ENCODE results near the gene OGFR.

The OGFR gene

DNA sequence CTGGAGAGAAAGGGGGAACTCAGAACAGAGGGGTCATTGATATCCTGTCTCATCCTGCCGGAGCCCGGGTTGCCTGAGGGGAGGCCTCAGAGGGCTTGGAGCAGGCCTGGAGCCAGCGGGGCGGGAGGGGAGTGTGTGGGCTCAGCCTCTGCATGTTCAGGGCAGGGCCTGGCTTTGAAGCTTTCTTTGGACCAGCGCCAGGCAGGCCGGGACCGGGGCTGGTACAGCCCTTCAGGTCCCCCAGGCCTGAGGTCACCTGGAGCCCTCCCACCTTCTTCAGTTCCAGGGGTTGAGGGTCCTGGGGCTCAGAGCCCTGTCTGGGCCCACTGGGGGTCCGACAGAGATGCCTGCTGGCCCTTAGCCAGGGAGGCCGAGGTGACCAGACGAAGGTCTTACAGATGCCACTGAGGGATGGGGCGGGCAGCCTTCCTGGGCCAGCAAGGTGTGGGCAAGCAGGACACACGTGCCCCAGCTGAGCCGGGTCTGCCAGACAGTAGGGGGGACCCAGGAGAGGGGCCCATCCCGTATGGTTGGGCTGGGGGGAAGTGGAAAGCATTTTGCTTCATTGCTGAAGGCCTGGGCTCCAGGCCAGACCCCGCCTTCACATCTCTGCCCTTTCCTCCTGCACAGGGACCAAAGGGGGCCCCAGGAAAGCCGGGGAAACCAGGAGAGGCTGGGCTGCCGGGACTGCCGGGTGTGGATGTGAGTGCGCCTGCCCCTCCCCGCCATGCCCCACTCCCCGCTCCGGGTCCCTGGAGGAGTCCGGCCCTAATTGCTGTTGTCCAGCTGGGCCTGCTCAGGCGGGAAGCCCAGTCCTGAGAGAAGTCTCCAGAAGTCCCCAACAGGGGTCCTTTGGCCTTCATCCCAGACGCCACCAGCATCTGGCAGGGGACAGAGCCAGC is 14.2 kb downstream of the OGFR start:
- TF ChIP-seq, protein P1, sequence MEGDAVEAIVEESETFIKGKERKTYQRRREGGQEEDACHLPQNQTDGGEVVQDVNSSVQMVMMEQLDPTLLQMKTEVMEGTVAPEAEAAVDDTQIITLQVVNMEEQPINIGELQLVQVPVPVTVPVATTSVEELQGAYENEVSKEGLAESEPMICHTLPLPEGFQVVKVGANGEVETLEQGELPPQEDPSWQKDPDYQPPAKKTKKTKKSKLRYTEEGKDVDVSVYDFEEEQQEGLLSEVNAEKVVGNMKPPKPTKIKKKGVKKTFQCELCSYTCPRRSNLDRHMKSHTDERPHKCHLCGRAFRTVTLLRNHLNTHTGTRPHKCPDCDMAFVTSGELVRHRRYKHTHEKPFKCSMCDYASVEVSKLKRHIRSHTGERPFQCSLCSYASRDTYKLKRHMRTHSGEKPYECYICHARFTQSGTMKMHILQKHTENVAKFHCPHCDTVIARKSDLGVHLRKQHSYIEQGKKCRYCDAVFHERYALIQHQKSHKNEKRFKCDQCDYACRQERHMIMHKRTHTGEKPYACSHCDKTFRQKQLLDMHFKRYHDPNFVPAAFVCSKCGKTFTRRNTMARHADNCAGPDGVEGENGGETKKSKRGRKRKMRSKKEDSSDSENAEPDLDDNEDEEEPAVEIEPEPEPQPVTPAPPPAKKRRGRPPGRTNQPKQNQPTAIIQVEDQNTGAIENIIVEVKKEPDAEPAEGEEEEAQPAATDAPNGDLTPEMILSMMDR (IDR thresholded peaks at IDR 0.05) = no peak
- H3K4me3 ChIP-seq (ENCODE audit: low read depth, low read length) = no peak overlapping the region
- no peaks in the 10 kb centered on the region for H3K9me3 ChIP-seq (ENCODE audit: control insufficient read depth, low read length)
- H2AFZ ChIP-seq = no peak overlapping the region
- H3K27me3 ChIP-seq (ENCODE audit: control insufficient read depth, insufficient read depth, low read length) = no peaks in the 10 kb centered on the region
- H3K9ac ChIP-seq = no peak overlapping the region
- no peaks in the 10 kb centered on the region for H3K36me3 ChIP-seq (ENCODE audit: control insufficient read depth, insufficient read depth, low read length)
- H3K27ac ChIP-seq = no peak overlapping the region
- peaks cover 19% of the 10 kb centered on the region for H3K4me1 ChIP-seq
- H3K79me2 ChIP-seq = no peaks in the 10 kb centered on the region
- no peak overlapping the region for H3K4me2 ChIP-seq (ENCODE audit: low read length)

DNA sequence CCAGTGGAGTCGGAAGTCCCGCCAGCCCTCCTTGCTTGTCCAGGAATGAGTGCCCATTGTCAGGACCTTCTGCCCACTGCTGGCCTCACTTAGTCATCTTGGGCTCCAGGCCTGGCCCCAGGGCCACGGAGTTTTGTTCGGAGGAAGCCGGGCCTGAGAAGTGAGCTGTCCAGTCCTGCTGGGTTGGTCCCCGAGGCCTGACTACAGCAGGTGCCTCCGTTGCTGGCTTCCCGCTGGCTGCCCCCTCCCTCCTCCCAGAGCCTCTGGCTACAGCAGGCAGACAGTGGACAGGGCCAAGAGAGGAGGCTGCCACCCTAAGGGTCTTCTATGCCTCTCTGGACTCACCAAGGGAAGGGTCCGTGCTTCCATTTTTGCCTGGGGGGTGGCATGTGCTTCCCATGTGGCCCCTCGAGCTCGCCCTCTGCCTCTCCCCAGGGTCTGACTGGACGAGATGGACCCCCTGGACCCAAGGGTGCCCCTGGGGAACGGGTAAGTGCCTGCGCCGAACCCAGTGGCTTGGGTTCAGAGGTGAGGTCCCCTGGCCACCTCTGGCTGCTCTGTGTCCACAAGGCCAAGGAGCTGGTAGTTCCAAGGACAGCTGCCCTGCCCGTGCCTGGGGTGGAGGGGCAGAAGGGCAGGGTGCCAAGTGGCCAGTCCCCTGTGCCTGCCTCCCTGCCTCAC is 15.0 kb downstream of the OGFR start:
- H3K27me3 ChIP-seq (ENCODE audit: control insufficient read depth, insufficient read depth, low read length) = no peaks in the 10 kb centered on the region
- H3K4me3 ChIP-seq (ENCODE audit: low read depth, low read length) = no peak overlapping the region
- H3K27ac ChIP-seq = no peak overlapping the region
- no peaks in the 10 kb centered on the region for H3K36me3 ChIP-seq (ENCODE audit: control insufficient read depth, insufficient read depth, low read length)
- no peak overlapping the region for H3K9ac ChIP-seq
- no peaks in the 10 kb centered on the region for H3K9me3 ChIP-seq (ENCODE audit: control insufficient read depth, low read length)
- H3K79me2 ChIP-seq = no peaks in the 10 kb centered on the region
- no peak overlapping the region for H3K4me2 ChIP-seq (ENCODE audit: low read length)
- H3K4me1 ChIP-seq = peaks cover 19% of the 10 kb centered on the region
- TF ChIP-seq, protein P1 (IDR thresholded peaks at IDR 0.05) = no peak
- no peak overlapping the region for H2AFZ ChIP-seq

DNA sequence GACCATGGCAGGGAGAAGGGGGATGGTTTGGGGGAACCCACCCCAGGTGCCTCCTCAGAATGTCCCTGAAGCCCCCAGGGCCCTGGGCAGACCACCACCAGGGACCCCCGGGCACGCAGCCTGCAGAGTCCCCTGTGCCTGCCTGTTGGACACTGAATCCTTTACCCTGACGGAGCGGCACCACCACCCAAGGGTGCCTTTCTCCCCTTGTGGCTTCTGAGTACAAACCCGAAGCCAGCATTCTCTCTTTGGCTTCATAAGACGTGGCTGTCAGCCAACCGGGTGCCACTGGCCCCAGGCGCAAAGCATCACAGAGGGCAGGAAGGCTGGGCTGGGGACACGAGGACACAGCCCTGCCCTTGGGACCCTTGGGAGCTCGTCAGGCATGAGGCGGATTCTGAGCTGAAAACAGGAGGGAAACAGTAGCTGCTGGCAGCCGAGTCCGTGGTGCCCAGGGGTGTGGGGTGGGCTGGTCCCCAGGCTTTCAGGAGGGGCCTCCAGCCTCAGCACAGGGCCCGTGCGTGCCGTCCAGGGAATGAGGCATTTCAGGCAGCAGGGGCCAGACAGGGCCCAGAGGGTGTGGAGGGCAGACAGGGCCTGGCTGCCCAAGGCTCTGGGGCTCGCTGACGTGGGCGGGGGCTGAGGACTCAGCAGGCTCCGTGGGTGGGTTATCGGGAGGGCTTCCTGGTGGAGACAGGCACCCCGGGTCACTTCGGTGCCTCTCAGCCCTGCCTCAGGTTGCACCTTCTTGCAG is 15.8 kb downstream of the OGFR start:
- no peaks in the 10 kb centered on the region for H3K9me3 ChIP-seq (ENCODE audit: control insufficient read depth, low read length)
- no peak overlapping the region for H3K4me2 ChIP-seq (ENCODE audit: low read length)
- no peak overlapping the region for H3K27ac ChIP-seq
- no peaks in the 10 kb centered on the region for H3K79me2 ChIP-seq
- H3K4me1 ChIP-seq = peaks cover 15% of the 10 kb centered on the region
- TF ChIP-seq, protein P1 (IDR thresholded peaks at IDR 0.05) = no peak
- H2AFZ ChIP-seq = no peak overlapping the region
- H3K36me3 ChIP-seq (ENCODE audit: control insufficient read depth, insufficient read depth, low read length) = no peaks in the 10 kb centered on the region
- no peak overlapping the region for H3K4me3 ChIP-seq (ENCODE audit: low read depth, low read length)
- no peak overlapping the region for H3K9ac ChIP-seq
- H3K27me3 ChIP-seq (ENCODE audit: control insufficient read depth, insufficient read depth, low read length) = no peaks in the 10 kb centered on the region

DNA sequence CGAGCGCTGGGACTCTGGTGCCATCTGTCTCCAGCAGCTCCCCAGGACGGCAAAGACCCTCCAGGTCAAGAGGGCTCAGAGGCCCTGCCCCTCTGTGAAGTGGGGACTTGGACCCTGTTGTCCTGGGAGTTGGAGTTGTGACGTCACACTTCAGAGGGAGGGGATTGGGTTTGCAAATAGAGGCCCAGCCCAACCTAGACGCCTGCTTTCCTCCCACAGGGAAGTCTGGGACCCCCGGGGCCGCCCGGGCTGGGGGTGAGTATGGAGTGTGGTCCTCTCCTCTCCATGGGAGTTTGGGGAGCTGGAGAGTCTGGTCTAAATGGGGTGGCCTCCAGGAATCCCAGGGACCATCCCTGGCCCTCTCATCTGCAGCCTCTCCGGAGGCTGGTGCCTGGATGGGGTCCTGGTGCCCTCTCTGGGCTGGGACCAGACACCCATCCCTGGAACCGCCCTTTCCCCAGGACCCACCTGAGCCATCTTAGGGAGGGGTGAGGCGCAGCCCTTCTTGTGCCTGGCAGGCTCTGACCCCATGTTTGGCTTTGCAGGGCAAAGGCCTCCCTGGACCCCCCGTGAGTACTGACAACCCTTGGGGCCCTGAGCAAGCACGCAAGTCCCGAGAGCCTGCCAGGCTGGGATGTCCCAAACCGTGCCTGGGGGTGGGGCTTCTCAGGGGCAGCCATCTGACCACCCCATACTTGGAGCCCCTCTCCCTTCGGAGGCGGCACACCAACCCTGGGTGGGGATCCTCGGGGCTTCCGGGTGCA is 16.5 kb downstream of the OGFR start:
- no peaks in the 10 kb centered on the region for H3K79me2 ChIP-seq
- H3K4me1 ChIP-seq = peaks cover 13% of the 10 kb centered on the region
- H3K4me2 ChIP-seq (ENCODE audit: low read length) = no peak overlapping the region
- TF ChIP-seq, protein P1 (IDR thresholded peaks at IDR 0.05) = no peak
- no peak overlapping the region for H3K4me3 ChIP-seq (ENCODE audit: low read depth, low read length)
- no peak overlapping the region for H3K27ac ChIP-seq
- no peaks in the 10 kb centered on the region for H3K36me3 ChIP-seq (ENCODE audit: control insufficient read depth, insufficient read depth, low read length)
- H2AFZ ChIP-seq = no peak overlapping the region
- no peak overlapping the region for H3K9ac ChIP-seq
- H3K9me3 ChIP-seq (ENCODE audit: control insufficient read depth, low read length) = no peaks in the 10 kb centered on the region
- H3K27me3 ChIP-seq (ENCODE audit: control insufficient read depth, insufficient read depth, low read length) = no peaks in the 10 kb centered on the region

All from parathyroid adenoma (tissue), 2 donors.